Brain microvascular endothelial cell (primary cell): ENCODE results near the gene SLC5A6.

Experiments used
- DNase-seq: peaks from one replicate; pipeline ENCODE4 v3.0.0-alpha.2; 2020
- H3K27ac ChIP-seq: fragments of 250-450 bp; sonication (Bioruptor Pico); 2 replicates; pipeline ENCODE4 v1.5.1; 2020; ENCODE audit warnings: mild to moderate bottlenecking, moderate library complexity
- H3K27me3 ChIP-seq: fragments of 250-450 bp; sonication (Bioruptor Pico); replicated peaks from 2 replicates; pipeline ENCODE4 v1.5.1; 2020; ENCODE audit warnings: mild to moderate bottlenecking
- H3K36me3 ChIP-seq: fragments of 250-450 bp; sonication (Bioruptor Pico); replicated peaks from 2 replicates; pipeline ENCODE4 v1.5.1; 2020; ENCODE audit warnings: mild to moderate bottlenecking
- H3K4me3 ChIP-seq: 2 replicates; pipeline ENCODE4 v1.5.1; 2011; ENCODE audit warnings: low read depth, mild to moderate bottlenecking, control low read depth, low read length, moderate library complexity
- in situ Hi-C: cut with HindIII; loops from 2 replicates; pipeline ENCODE4 v1.10.0; 2017; ENCODE audit warnings: low sequenced_read_pairs, low pct_ligation_motif_present
- TF ChIP-seq, protein P1 (sequence below): IDR thresholded peaks from 2 replicates; pipeline ENCODE4 v1.5.1; 2011; ENCODE audit warnings: low read depth, mild to moderate bottlenecking, moderate library complexity, low read length, control low read depth, inconsistent platforms; ENCODE audit errors: missing control alignments

SLC5A6 gene

DNA sequence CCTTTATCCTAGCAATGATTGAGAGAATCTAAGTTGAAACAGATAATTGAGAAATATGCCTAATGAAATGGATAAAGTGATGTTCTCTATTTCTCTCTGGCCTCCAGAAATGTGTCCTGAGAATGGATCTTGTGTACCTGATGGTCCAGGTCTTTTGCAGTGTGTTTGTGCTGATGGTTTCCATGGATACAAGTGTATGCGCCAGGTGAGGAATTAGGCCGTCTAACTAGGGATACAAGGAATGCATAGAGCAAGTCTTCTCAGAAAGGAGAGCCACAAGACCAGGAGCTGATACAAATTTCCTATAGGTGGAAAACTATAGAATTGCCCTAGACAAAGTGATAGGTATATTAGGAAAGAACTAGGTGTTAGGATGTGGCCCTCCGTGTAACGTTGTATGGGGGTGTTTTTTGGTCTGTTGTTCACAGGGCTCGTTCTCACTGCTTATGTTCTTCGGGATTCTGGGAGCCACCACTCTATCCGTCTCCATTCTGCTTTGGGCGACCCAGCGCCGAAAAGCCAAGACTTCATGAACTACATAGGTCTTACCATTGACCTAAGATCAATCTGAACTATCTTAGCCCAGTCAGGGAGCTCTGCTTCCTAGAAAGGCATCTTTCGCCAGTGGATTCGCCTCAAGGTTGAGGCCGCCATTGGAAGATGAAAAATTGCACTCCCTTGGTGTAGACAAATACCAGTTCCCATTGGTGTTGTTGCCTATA lies 4.5 kb upstream of the SLC5A6 start:
- TF ChIP-seq, protein P1, sequence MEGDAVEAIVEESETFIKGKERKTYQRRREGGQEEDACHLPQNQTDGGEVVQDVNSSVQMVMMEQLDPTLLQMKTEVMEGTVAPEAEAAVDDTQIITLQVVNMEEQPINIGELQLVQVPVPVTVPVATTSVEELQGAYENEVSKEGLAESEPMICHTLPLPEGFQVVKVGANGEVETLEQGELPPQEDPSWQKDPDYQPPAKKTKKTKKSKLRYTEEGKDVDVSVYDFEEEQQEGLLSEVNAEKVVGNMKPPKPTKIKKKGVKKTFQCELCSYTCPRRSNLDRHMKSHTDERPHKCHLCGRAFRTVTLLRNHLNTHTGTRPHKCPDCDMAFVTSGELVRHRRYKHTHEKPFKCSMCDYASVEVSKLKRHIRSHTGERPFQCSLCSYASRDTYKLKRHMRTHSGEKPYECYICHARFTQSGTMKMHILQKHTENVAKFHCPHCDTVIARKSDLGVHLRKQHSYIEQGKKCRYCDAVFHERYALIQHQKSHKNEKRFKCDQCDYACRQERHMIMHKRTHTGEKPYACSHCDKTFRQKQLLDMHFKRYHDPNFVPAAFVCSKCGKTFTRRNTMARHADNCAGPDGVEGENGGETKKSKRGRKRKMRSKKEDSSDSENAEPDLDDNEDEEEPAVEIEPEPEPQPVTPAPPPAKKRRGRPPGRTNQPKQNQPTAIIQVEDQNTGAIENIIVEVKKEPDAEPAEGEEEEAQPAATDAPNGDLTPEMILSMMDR: no peak
- Histone ChIP-seq H3K27me3 (no peaks in the 10 kb centered on the region), H3K36me3 (peaks cover 12% of the 10 kb centered on the region), H3K27ac (no peak overlapping the region), H3K4me3 (peak overlapping the region; percentile 49)
- DNase-seq: no peak
- in situ Hi-C loops: no loop called here

DNA sequence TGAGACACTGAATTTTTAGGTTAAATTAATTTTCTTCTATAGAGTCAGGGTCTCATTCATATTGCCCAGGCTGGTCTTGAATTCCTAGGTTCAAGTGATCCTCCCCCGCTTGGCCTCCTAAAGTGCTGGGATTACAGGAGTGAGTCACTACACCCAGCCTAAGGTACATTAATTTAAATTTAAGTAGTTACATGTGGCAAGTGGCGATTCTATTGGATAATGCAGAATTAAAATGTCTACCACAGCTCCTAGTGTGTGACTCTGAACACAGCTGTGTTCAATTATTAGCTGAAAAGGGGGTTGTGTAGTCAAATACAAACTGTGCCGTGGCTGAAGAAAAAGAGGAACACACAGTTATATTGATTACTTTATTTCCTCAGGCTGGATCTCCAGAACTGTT lies 2.9 kb upstream of the SLC5A6 start:
- H3K27me3 ChIP-seq: no peaks in the 10 kb centered on the region
- no peak overlapping the region for H3K27ac ChIP-seq
- TF ChIP-seq, protein P1: no peak
- H3K36me3 ChIP-seq: peaks cover 3% of the 10 kb centered on the region
- DNase-seq: no peak
- in situ Hi-C loops: no loop called here
- H3K4me3 ChIP-seq: no peak overlapping the region

DNA sequence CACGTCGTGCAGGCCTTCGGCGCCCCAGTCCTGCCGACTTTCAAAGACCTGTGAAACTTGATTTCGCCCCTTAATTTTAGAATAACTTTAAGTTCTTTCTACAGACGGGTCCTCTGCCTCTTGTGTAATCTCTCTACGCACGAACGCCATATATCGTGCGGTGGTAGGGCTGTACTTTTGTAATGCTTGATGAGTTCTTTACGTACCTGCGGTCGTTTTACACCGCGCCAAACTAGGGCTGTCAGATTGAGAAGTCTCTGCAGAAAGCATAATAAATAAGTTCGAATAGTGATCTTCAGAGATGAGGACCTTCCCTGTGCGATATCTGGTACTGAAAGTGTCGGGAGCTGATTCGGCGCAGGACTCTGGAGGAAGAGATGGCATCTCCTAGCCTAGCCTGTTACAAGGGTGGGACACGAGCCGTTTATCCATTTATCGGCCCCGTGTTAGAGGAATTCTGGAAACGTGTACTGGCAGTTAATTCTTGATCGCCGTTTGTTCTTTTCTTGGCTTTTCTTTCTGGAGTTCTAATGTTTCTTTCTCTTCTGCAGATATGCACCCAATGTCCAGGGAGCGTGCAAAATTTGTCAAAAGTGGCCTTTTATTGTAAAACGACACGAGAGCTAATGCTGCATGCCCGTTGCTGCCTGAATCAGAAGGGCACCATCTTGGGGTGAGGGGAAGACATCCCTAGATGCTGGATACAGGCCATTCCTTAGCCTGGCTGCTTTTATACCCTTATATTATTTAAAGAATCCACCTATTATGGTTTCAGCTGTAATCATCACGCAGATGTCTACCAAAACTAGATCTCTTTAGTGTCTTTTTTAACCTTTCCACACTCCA lies 781 bp upstream of the SLC5A6 start:
- Histone ChIP-seq H3K36me3 (peaks cover 2% of the 10 kb centered on the region), H3K27ac (peak overlapping the region; percentile 92), H3K4me3 (peak overlapping the region; percentile 91), H3K27me3 (no peaks in the 10 kb centered on the region)
- TF ChIP-seq, protein P1: no peak
- in situ Hi-C loops: no loop called here
- peak; percentile 59 for DNase-seq

DNA sequence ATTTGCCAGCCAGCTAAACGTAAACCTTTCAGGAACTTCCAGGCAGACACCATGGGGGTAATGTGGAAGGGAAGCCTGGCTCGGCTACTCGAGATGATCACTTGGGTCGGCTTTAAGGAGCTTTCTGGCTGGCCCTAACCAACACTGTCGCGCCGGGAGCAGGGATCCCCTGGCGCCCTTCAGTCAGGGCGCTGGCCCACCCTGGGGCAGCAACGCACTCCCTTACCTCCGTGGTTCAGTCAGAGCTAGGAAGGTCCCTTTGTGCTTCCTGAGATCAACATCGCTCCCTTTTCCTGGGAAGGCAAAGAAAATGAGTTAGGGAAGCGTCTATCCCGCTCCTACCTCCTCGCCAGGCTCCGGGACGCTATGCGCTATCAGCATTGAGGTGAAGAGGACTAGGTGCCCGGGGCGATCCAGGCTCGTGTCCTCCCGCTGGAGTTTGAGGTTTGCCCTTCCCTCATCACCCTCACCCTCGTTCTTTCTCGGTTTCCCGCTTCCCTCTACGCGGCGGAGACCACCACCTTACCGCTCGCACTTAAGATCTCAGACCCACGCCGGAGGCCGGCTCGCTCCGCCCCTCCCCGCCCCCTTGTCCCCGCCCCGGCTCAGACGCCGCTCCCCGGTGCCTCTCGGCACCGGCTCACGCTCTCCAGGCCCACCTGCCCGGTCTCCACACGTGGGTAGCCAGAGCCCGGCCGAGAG lies 676 bp downstream of the SLC5A6 start:
- no peak for DNase-seq
- Histone ChIP-seq H3K4me3 (peak overlapping the region; percentile 91), H3K36me3 (peaks cover 15% of the 10 kb centered on the region), H3K27me3 (no peaks in the 10 kb centered on the region), H3K27ac (peak overlapping the region; percentile 92)
- in situ Hi-C loops: no loop called here
- TF ChIP-seq, protein P1: no peak

DNA sequence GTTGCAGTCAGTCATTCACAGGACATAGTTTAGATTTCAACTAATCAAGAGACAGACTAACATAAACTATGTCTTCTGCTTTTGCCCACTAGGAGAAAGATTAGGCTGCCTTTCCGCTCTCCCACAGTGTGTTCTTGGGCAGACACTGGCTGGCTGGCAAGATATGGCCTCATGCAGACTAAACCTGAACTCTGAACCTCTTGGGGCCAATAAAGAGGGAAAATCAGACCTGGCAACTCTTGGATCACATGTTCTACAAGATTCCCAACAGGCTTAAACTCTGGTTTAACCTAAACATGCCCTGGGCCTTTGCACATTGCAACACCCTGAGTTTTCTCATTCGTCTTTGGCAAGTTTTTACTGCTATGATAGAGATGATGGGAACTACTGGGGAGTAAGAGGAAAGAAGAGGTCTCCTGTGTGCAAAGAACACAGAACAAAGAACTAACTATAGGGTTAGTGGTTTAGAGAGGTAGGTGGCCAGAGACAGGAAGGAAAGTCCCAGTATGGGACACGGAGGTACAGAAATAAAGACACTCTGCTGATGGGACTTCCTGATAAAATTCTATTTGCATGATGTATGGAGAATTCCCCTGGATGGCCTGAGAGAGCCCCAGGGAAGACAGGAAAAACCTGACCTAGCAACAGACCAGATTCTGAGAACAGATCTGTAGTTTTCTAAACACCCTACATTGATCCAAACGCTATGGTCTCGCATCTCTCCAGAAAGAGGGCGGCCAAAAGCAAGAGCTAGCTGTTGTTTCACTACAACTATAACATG lies 2.3 kb downstream of the SLC5A6 start:
- peaks cover 25% of the 10 kb centered on the region for H3K36me3 ChIP-seq
- in situ Hi-C loops: no loop called here

More for the DNA sequence above, 2.3 kb downstream of the SLC5A6 start:
- no peak overlapping the region for H3K27ac ChIP-seq
- no peak overlapping the region for H3K4me3 ChIP-seq
- DNase-seq: no peak
- TF ChIP-seq, protein P1: no peak
- H3K27me3 ChIP-seq: no peaks in the 10 kb centered on the region
